Limb (tissue), 2 donors: Measurements from ENCODE around the gene TMCC1.
A peak's percentile ranks its signal among the peaks of the same experiment; 100 is the strongest.
"Not testable (repeated sequence)": the region's sequence is repeated elsewhere in the genome, so short reads cannot be mapped to it uniquely, and the experiment has no call there.

Experiments
- DNase-seq, 2 donors: peaks; one replicate each; pipeline ENCODE4 v3.0.0-alpha.2; 2016; ENCODE audit errors: extremely low spot score in 2 of 2

The TMCC1 gene

GRCh38 chr3:129611812-129612533, 281.5 kb downstream of the TMCC1 start:
- DNase-seq = no peak

- DNase-seq = no peak
Observed at GRCh38 chr3:129611446-129611800, 282.1 kb downstream of the TMCC1 start.

- not testable (repeated sequence) for DNase-seq
Observed at GRCh38 chr3:129610794-129611445, 282.6 kb downstream of the TMCC1 start.

- no peak for DNase-seq
Observed at GRCh38 chr3:129610276-129610675, 283.2 kb downstream of the TMCC1 start.

GRCh38 chr3:129609591-129610182, 283.8 kb downstream of the TMCC1 start:
- DNase-seq = no peak

GRCh38 chr3:129608936-129609590, 284.4 kb downstream of the TMCC1 start:
- no peak for DNase-seq

GRCh38 chr3:129608087-129608935, 285.2 kb downstream of the TMCC1 start:
- no peak for DNase-seq

- DNase-seq = no peak
Observed at GRCh38 chr3:129607391-129608068, 286.0 kb downstream of the TMCC1 start.

GRCh38 chr3:129606636-129607390, 286.7 kb downstream of the TMCC1 start, which contains the start of gene PLXND1:
PLXND1 (minus strand) TSS chr3:129606676; CDS start chr3:129606639, 37 bp downstream.
- DNase-seq = peak; percentile 68 to 82

- DNase-seq = peak in 1 of 2 donors; percentile 67
Observed at GRCh38 chr3:129605922-129606635, 287.4 kb downstream of the TMCC1 start.

- peak in 1 of 2 donors; percentile 67 for DNase-seq
Observed at GRCh38 chr3:129605203-129605921, 288.1 kb downstream of the TMCC1 start.

GRCh38 chr3:129604767-129605166, 288.7 kb downstream of the TMCC1 start:
- DNase-seq = no peak

- DNase-seq = no peak
Observed at GRCh38 chr3:129603991-129604749, 289.3 kb downstream of the TMCC1 start.

- DNase-seq = no peak
Observed at GRCh38 chr3:129603561-129603942, 290.0 kb downstream of the TMCC1 start.

GRCh38 chr3:129602730-129603560, 290.6 kb downstream of the TMCC1 start:
- no peak for DNase-seq

- DNase-seq = no peak
Observed at GRCh38 chr3:129602309-129602708, 291.2 kb downstream of the TMCC1 start.

GRCh38 chr3:129601713-129602112, 291.8 kb downstream of the TMCC1 start:
- no peak for DNase-seq
